ENCODE measurements around the gene MARCHF11.

Gene MARCHF11

DNA sequence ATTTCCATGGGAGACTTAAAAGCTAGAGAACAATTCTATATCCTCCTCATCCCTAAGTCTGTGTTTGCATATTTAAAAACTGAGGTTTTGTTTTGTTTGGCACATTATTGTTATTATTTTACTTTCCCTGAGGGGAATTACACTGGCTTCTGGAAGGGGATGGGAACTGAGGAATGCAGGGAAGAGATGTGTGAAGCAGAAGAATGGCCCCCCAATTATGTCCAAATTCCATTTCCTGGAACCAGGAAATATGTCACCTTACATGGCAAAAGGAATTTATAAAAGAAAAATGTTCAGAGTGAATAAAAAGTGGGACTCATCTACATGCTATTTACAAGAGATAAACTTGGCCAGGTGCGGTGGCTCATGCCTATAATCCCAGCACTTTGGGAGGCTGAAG, 129.8 kb downstream of the MARCHF11 start:
- no peak for DNase-seq

DNA sequence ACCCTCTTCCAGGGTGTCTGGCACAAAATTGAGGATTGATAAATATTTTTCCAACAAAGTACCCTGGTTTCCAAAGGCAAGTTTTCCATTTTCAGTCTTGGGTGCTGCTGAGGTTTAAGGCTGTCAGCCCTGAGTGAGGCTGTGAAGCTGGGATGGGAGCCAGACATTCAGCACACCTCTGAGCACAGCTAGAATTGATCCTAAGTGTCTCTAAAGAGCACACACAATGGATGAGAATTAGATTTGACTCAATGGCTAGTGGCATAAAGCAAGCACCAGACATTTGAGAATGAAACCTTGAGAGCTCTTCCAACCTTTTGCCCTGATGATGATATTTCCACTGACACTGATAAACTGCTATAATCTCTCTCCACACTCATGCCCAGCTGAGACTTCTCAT, 131.5 kb downstream of the MARCHF11 start:
- no peak for DNase-seq

DNA sequence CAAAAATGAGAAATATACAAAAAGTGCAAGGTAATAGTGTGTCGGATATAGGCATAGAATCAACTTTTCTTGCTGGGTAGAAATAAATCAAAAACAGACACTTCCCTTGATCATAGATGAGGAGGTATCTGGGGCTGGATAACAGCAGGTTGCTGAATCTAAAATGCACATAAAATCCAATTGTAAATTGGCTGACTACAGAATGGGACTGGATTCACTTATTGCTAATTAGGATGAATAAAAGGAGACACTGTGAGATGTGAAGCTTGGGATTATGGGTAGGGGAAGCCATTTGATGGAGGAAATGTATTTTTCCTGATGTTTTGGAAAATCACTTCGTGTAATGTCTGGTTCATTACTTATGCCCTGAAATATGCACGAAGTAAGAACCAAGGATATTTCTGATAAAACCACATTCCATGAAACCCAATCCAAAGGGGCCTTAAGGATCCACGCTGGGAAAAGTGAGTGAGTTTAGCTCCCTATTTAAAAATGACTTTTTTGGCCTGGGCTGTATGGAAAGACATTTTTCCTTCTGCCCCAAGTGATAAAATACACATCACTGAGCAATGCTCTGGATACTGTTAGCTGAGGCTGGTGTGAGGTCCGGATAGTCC, 136.1 kb downstream of the MARCHF11 start:
- no peak for DNase-seq

DNA sequence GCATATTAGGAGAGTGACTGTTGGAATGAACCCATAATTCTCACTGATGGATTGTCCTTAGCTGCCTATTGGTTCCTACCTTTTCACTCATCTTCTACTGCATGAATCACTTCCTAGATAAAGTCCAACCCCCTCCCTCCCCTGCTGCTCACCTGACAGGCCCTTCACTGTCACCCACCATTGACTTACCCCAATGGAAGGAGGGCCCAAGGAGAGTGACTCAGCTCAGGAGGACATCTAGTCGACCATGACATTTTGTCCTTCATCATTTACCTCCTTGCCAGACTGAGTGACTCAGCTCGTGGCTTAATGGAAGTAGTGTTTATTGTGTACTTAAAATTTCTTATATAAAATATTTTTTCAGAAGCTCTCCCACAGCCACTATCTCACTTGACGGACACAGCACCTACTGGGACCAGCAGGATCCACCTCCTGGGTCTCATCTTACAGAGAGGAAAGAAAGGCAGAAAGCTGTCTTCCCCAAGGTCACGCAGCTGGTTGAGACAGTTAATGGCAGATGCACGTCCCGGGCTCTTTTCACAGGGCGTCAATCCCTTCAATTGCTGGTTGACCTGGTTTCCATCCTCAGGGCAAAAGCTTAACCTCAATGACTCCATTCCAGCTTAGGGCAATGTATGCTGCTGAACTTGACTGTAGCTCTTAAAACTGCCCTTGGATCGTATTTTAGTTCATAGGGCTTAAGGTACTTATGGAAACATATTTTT, 142.3 kb downstream of the MARCHF11 start:
- DNase-seq, result no peak

DNA sequence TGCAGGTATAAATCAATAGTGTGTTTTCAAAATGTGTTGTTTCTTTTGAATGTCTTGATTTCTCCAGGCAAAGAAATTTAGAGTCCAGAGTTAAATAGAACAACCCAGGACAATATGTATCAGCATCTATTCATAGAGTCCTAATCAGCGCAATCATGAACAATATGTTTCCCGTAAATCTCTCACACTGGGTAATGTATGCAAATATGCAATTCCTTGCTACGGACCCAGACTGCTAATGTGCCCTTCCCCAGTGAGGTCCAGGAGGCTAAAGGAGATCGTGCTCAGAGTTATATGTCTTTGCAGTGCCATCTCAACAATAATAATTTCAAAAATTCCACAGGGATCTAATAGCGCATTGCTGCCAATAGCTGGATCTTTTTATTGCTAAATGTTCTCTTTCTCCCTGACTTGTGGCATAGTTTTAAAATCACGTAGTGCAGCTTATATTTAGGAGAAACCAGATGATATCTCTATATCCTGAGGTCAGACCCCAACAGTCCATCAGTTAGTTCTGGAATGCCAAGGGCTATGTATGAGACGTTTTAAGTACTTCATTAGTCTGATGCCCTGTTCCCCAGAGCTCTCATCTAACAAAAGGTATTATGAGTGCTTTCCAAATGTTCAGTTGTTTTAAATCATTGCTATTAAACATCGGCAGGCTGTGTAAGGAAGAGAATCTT, 145.1 kb downstream of the MARCHF11 start:
- no peak for DNase-seq

DNA sequence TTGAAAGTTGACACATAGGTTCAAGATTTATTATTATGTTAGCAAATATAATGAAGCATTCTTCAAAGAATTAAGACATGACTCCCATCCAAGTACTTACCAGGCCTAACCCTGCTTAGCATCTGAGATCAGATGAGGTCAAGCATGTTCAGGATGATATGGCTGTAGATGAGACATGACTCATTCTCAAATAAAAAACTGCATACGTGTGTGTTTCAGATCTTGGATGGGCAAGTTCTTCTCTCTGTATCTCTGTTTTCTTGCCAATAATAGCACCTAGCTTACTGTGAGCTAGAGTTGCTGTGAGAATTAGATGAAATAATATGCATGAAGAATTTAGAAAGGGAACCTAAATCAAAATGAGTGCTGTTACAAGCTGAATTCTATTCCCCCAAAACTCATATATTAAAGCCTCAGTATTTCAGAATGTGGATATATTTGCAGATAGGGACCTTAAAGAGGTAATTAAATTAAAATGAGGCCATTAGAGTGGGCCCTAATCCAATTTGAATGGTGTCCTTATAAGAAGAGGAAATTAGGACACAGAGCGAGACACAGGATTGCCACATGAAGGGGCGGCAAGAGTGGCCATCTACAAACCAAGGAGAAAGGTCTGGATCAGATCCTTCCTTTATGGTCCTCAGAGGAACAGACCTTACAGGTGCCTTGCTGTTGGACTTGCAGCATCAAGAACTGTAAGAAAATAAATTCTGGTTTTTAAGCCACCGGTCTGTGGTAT, 146.2 kb downstream of the MARCHF11 start:
- no peak for DNase-seq

DNA sequence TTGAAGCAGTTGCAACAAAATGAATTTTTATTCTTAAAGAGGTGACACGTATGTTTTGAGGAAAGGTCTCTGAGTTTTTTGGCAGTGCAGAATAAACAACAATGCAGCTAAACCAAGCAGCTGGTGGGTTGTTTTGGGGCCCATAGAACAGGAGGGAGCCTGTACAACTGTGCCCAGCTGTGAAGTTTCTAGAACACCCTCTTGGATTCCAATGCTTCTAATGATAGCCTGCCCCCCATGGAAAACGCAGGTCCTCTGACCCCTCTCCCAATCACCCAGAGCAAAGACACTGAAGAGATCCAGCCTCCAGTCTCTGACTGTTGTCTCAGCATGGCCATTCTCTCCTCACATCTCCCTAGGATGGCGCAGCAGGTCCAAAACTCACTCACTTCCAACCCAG, 150.9 kb downstream of the MARCHF11 start:
- DNase-seq, result no peak

DNA sequence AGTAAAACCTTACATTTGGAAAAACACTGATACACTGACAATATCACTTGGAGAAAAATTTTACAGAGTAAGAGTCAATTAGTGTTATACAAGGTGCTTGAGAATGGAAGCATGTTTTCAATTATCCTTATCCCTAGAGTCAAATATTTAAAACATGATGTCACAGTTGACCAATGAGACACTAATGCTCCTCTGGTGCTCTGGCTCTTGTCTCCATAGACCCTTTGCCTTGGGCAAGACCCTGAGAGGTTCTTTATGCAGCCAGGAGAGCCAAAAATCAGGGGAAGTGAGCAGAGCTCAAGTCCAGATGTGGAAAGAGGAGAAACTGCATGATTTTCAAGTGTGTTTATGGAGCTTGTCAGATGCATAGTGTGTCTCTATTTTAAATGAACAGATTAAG, 153.9 kb downstream of the MARCHF11 start:
- no peak for DNase-seq

DNA sequence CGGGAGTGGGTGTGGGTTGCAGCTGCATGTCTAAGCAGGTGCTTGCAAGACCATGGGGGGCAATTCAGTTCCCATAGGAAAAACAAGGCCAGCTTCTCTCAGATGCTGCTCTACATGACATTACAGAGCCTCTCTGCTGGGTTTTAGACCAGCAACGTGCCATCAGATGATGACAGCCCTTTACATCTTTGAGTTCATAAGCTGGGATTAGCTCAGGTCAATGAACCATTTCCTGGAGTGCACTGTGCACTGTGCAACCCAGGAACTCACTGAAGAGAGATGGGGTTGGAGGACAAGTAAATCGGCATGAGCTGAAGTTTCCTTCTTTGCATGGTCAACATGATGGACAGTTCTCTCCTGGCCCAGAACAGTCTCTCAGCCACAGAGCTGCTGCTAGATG, 160.6 kb downstream of the MARCHF11 start:
- no peak for DNase-seq

DNA sequence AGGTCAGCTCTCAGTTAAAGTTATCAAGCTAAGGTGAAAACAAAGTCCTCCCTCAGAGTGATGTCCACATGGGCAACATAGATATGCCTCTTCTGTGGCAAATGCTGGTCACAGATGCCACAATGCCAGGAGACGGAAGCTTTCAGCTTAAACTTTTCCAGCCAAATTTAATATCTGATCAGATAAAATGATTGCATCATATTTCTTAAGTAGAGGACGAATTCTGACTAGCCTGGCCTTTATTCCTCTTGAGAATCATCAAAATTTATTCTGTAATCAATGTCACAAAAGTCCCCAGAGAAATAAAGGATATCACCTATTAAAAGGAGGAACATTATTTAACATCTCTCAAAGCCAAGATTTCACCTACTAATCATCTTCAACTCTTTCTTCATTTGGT, 161.9 kb downstream of the MARCHF11 start:
- DNase-seq, result no peak
